Dedifferentiated amniotic fluid mesenchymal stem cell (primary cell): ENCODE measurements around the gene PPP3R1.
A peak's percentile ranks its signal among the peaks of the same experiment; 100 is the strongest.

ENCODE experiments used
- DNase-seq: peaks from one replicate; pipeline ENCODE4 v3.0.0-alpha.2; 2016; ENCODE audit errors: extremely low spot score

PPP3R1 gene

GRCh38 chr2:68234405-68234804 is 17.9 kb downstream of the PPP3R1 start:
- DNase-seq = no peak

- DNase-seq = no peak
These were observed 21.3 kb downstream of the PPP3R1 start for GRCh38 chr2:68231061-68231372.

GRCh38 chr2:68230241-68231060 is 21.9 kb downstream of the PPP3R1 start:
- no peak for DNase-seq

GRCh38 chr2:68226794-68227193 is 25.5 kb downstream of the PPP3R1 start:
- no peak for DNase-seq

GRCh38 chr2:68225119-68225632 is 27.2 kb downstream of the PPP3R1 start:
- no peak for DNase-seq

GRCh38 chr2:68223419-68223818 is 28.9 kb downstream of the PPP3R1 start:
- DNase-seq = no peak

GRCh38 chr2:68222287-68222686 is 30.0 kb downstream of the PPP3R1 start:
- no peak for DNase-seq

- no peak for DNase-seq
These were observed 33.9 kb downstream of the PPP3R1 start for GRCh38 chr2:68218343-68218901.

- no peak for DNase-seq
These were observed 34.6 kb downstream of the PPP3R1 start for GRCh38 chr2:68217729-68218128.

GRCh38 chr2:68216454-68217310 is 35.6 kb downstream of the PPP3R1 start:
- peak; percentile 27 for DNase-seq

- no peak for DNase-seq
These were observed 38.0 kb downstream of the PPP3R1 start for GRCh38 chr2:68214381-68214780.

GRCh38 chr2:68206793-68207192 is 45.5 kb downstream of the PPP3R1 start:
- DNase-seq = no peak

- DNase-seq = no peak
These were observed 48.7 kb downstream of the PPP3R1 start for GRCh38 chr2:68203587-68203986.

GRCh38 chr2:68200157-68200787 is 52.1 kb downstream of the PPP3R1 start:
- DNase-seq = no peak

GRCh38 chr2:68196120-68196716 is 56.1 kb downstream of the PPP3R1 start:
- peak; percentile 26 for DNase-seq

GRCh38 chr2:68195096-68195495 is 57.2 kb downstream of the PPP3R1 start:
- DNase-seq = no peak

- DNase-seq = peak; percentile 54
These were observed 58.5 kb downstream of the PPP3R1 start for GRCh38 chr2:68193787-68194372.

GRCh38 chr2:68193144-68193543 is 59.2 kb downstream of the PPP3R1 start:
- no peak for DNase-seq

- DNase-seq = peak; percentile 54
These were observed 61.2 kb downstream of the PPP3R1 start for GRCh38 chr2:68190991-68191731.

- DNase-seq = no peak
These were observed 62.1 kb downstream of the PPP3R1 start for GRCh38 chr2:68189991-68190784.
